Endodermal cell (in vitro differentiated cells): Measurements from ENCODE around the gene TPRA1. TPM values are rescaled to one million over a fixed set of nuclear protein-coding genes. Genes with fewer than 3 reads are reported as not detected.

Source experiments
- DNase-seq: peaks from one replicate; pipeline ENCODE4 v3.0.0-alpha.2; 2017
- H3K27ac ChIP-seq: 2 replicates; pipeline ENCODE4 v1.5.1; 2013; ENCODE audit warnings: mild to moderate bottlenecking, low read depth, low read length, moderate library complexity
- H3K27me3 ChIP-seq: 2 replicates; pipeline ENCODE4 v1.6.1; 2013; ENCODE audit warnings: mild to moderate bottlenecking, low read length, moderate library complexity; ENCODE audit not compliant: insufficient read depth, control insufficient read depth, poor library complexity, severe bottlenecking
- H3K36me3 ChIP-seq: 2 replicates; pipeline ENCODE4 v1.7.0; 2013; ENCODE audit warnings: mild to moderate bottlenecking, low read length, moderate library complexity; ENCODE audit not compliant: control insufficient read depth, insufficient read depth
- H3K4me1 ChIP-seq: one replicate; pipeline ENCODE4 v1.7.0; 2013; ENCODE audit warnings: low read length; ENCODE audit not compliant: control insufficient read depth, insufficient read depth
- H3K4me3 ChIP-seq: 2 replicates; pipeline ENCODE4 v1.5.1; 2013; ENCODE audit warnings: mild to moderate bottlenecking, low read length, moderate library complexity
- H3K9ac ChIP-seq: 2 replicates; pipeline ENCODE4 v1.6.1; 2013; ENCODE audit warnings: mild to moderate bottlenecking, low read length, moderate library complexity; ENCODE audit not compliant: poor library complexity, severe bottlenecking; ENCODE audit errors: extremely low read depth
- H3K9me3 ChIP-seq: 2 replicates; pipeline ENCODE4 v1.6.1; 2013; ENCODE audit warnings: mild to moderate bottlenecking, low read length, moderate library complexity; ENCODE audit not compliant: control insufficient read depth
- H3K27ac Mint-ChIP-seq: 2 replicates; pipeline ENCODE4 v1.8.0; 2020; ENCODE audit warnings: mixed read lengths
- H3K27me3 Mint-ChIP-seq: 2 replicates; pipeline ENCODE4 v1.8.0; 2021; ENCODE audit warnings: mild to moderate bottlenecking, mixed read lengths; ENCODE audit not compliant: insufficient read depth
- H3K36me3 Mint-ChIP-seq: 2 replicates; pipeline ENCODE4 v1.8.0; 2020; ENCODE audit warnings: low read depth, mixed read lengths
- H3K4me1 Mint-ChIP-seq: 2 replicates; pipeline ENCODE4 v1.8.0; 2020; ENCODE audit warnings: mixed read lengths
- H3K4me3 Mint-ChIP-seq: 2 replicates; pipeline ENCODE4 v1.8.0; 2020; ENCODE audit warnings: mild to moderate bottlenecking, moderate library complexity, mixed read lengths
- H3K9me3 Mint-ChIP-seq: 2 replicates; pipeline ENCODE4 v1.8.0; 2020; ENCODE audit warnings: mild to moderate bottlenecking, mixed read lengths
- WGBS, 2 experiments: methylation state at CpG; one replicate each; pipeline versions ENCODE4 v1.1.5 to v1.1.7; 2013; ENCODE audit warnings: missing lambda C conversion rate in 2 of 2, mixed read lengths in 1 of 2; ENCODE audit not compliant: insufficient coverage in 1 of 2, insufficient read length in 1 of 2; 5-methylcytosine and 5-hydroxymethylcytosine counted together
- total RNA-seq, 2 donors: library from RNA; stranded (reverse); fragmentation: NEBNext Ultra II Directional in 1 of 2; extraction: Animal tissue kit (Norgen Biotek cat#: 25700) in 1 of 2; gene quantifications; 2 replicates in 1 of 2; 3 replicates in 1 of 2; pipeline ENCODE4 v1.2.1, GENCODE V29; 2021
- TF ChIP-seq, protein P1 (sequence below): fragments of 200-600 bp; sonication (generic); conservative IDR thresholded peaks from 2 replicates; pipeline ENCODE4 v1.5.0; 2021; ENCODE audit warnings: antibody characterized with exemption, mild to moderate bottlenecking

The TPRA1 gene
- total RNA-seq, 2 donors from 2014 or later: 22.9 TPM

DNA sequence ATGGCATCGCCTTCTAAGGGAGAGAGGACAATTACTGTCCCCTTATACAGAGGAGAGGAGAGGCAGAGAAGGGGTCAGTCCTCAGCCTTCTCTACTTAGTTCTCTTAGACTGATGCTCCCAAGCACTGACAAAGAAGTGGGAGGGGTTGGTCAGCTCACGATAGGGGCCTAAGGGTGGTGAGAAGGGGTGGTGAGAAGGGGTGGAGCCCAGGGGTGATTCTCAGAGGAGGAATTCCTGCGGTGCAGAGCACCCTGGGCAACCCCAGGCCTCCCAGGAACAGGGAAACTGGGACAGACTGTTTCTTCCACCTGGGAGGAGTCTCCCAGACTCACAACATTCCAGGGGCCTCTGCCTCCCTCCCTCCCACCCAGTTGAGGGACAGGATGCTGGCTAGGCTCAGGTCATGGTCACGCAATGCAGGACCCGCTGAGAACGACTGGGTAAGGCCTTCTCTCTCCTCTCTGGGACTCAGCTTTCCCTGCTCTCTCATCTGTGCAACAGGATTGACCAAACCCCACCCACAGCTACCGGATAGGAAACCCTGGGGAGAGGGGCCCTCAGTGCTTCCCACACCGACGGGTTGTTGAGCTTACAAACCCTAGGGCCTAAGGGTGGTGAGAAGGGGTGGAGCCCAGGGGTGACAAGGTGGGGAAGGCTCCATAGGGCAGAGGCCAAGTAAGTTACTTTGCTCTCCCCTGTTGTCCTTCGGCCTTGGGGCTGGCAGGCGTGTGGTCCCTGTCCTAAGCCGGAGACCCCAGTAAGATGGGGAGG, 1.5 kb downstream of the TPRA1 start:
- Histone ChIP-seq H3K9ac (peak overlapping the region; percentile 59), H3K4me1 (no peaks in the 10 kb centered on the region), H3K4me3 (peak overlapping the region; percentile 88), H3K9me3 (no peaks in the 10 kb centered on the region), H3K27ac (no peak overlapping the region), H3K27me3 (no peaks in the 10 kb centered on the region), H3K36me3 (no peaks in the 10 kb centered on the region)
- Mint-ChIP-seq H3K27ac (no peak overlapping the region), H3K36me3 (no peaks in the 10 kb centered on the region), H3K27me3 (no peaks in the 10 kb centered on the region), H3K4me3 (peak overlapping the region; percentile 72), H3K9me3 (no peaks in the 10 kb centered on the region), H3K4me1 (peaks cover 14% of the 10 kb centered on the region)
- TF ChIP-seq, protein P1, sequence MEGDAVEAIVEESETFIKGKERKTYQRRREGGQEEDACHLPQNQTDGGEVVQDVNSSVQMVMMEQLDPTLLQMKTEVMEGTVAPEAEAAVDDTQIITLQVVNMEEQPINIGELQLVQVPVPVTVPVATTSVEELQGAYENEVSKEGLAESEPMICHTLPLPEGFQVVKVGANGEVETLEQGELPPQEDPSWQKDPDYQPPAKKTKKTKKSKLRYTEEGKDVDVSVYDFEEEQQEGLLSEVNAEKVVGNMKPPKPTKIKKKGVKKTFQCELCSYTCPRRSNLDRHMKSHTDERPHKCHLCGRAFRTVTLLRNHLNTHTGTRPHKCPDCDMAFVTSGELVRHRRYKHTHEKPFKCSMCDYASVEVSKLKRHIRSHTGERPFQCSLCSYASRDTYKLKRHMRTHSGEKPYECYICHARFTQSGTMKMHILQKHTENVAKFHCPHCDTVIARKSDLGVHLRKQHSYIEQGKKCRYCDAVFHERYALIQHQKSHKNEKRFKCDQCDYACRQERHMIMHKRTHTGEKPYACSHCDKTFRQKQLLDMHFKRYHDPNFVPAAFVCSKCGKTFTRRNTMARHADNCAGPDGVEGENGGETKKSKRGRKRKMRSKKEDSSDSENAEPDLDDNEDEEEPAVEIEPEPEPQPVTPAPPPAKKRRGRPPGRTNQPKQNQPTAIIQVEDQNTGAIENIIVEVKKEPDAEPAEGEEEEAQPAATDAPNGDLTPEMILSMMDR: no peak
- DNase-seq: peak; percentile 64
- 63 to 76% methylated on average over 4 to 12 of the region's 12 CpGs for WGBS, 2 experiments

DNA sequence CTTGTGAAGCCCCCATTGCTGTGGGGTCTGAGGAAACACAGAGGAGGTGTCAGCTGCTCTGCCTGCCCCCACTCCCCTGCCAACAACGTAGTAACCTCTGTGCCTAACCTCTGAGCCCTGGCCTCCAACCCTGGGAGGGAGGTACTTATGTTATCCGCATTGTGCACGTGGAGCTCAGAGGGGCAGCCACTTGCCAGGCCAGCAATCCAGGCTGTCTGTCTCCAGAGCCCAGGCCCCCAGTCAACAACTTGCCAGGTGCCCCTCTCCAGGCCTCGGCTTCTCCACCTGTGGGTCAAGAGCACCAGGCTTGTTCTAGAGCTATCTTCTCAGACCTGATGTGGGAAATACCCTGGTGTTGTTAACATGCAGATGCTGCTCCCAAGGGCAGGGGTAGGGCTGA, 2.7 kb downstream of the TPRA1 start:
- H3K9me3 Mint-ChIP-seq: no peaks in the 10 kb centered on the region
- H3K4me1 ChIP-seq: no peaks in the 10 kb centered on the region
- no peak overlapping the region for H3K27ac ChIP-seq
- DNase-seq: no peak
- no peaks in the 10 kb centered on the region for H3K36me3 Mint-ChIP-seq
- H3K27ac Mint-ChIP-seq: no peak overlapping the region
- H3K27me3 Mint-ChIP-seq: no peaks in the 10 kb centered on the region
- no peaks in the 10 kb centered on the region for H3K9me3 ChIP-seq
- no peak overlapping the region for H3K4me3 Mint-ChIP-seq
- TF ChIP-seq, protein P1: no peak
- WGBS, 2 experiments: 89 to 93% methylated on average over 4 of the region's 4 CpGs
- H3K36me3 ChIP-seq: no peaks in the 10 kb centered on the region
- no peak overlapping the region for H3K4me3 ChIP-seq
- peaks cover 14% of the 10 kb centered on the region for H3K4me1 Mint-ChIP-seq
- no peaks in the 10 kb centered on the region for H3K27me3 ChIP-seq
- H3K9ac ChIP-seq: no peak overlapping the region

DNA sequence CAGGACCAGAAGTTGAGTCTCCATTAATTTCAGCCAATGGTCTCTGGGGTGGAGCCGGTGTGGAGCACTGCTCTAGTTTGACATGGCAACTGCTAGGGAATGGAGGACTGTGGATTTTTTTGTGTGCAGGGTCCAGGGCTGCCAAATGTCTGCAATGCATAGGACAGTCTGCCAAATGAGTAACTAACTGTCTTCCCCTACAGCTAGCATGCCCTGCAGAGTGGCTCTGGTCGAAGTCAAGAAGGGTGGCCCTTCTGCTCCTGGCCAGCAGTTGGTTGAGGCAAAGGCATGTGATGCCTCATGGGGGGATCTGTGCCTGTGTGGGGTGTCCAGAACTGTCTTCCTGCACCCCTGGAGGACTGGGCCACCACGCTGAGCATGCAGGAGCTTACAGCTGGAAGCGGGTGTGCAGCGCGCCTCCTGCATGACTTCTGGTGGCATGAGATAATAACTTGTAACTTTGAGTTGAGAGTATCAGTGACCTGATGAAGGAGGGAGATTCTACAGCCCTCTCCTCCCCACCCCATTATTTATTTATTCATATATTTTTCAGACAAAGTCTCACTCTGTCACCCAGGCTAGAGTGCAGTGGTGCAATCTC, 4.6 kb downstream of the TPRA1 start:
- no peak overlapping the region for H3K4me3 Mint-ChIP-seq
- no peaks in the 10 kb centered on the region for H3K27me3 Mint-ChIP-seq
- no peaks in the 10 kb centered on the region for H3K36me3 ChIP-seq
- H3K4me1 ChIP-seq: no peaks in the 10 kb centered on the region
- DNase-seq: no peak
- no peak overlapping the region for H3K9ac ChIP-seq
- no peaks in the 10 kb centered on the region for H3K9me3 Mint-ChIP-seq
- H3K27ac Mint-ChIP-seq: no peak overlapping the region
- no peak overlapping the region for H3K4me3 ChIP-seq
- TF ChIP-seq, protein P1: no peak
- H3K27ac ChIP-seq: no peak overlapping the region
- peaks cover 7% of the 10 kb centered on the region for H3K4me1 Mint-ChIP-seq
- no peaks in the 10 kb centered on the region for H3K36me3 Mint-ChIP-seq
- 89 to 100% methylated on average over 2 to 6 of the region's 6 CpGs for WGBS, 2 experiments
- H3K9me3 ChIP-seq: no peaks in the 10 kb centered on the region
- H3K27me3 ChIP-seq: no peaks in the 10 kb centered on the region
